GM12864 (cell line): ENCODE results near the gene SPTBN4.

Source experiments
- DNase-seq: peaks from one replicate; pipeline ENCODE4 v3.0.0-alpha.2; 2011; ENCODE audit warnings: low read depth
- H3K4me3 ChIP-seq: 2 replicates; pipeline ENCODE4 v1.5.1; 2011; ENCODE audit warnings: mild to moderate bottlenecking, low read depth, low read length, control low read depth
- TF ChIP-seq, protein P1 (sequence below): IDR thresholded peaks from 2 replicates; pipeline ENCODE4 v1.5.1; 2011; ENCODE audit warnings: low read depth, mild to moderate bottlenecking, moderate library complexity, low read length, control low read depth, inconsistent platforms; ENCODE audit errors: missing control alignments

SPTBN4 gene

GRCh38 chr19:40549007-40549708, 82.4 kb downstream of the SPTBN4 start:
- TF ChIP-seq, protein P1, sequence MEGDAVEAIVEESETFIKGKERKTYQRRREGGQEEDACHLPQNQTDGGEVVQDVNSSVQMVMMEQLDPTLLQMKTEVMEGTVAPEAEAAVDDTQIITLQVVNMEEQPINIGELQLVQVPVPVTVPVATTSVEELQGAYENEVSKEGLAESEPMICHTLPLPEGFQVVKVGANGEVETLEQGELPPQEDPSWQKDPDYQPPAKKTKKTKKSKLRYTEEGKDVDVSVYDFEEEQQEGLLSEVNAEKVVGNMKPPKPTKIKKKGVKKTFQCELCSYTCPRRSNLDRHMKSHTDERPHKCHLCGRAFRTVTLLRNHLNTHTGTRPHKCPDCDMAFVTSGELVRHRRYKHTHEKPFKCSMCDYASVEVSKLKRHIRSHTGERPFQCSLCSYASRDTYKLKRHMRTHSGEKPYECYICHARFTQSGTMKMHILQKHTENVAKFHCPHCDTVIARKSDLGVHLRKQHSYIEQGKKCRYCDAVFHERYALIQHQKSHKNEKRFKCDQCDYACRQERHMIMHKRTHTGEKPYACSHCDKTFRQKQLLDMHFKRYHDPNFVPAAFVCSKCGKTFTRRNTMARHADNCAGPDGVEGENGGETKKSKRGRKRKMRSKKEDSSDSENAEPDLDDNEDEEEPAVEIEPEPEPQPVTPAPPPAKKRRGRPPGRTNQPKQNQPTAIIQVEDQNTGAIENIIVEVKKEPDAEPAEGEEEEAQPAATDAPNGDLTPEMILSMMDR = peak; percentile 55
- H3K4me3 ChIP-seq = no peak overlapping the region
- no peak for DNase-seq

GRCh38 chr19:40550951-40551350, 84.2 kb downstream of the SPTBN4 start:
- TF ChIP-seq, protein P1 = no peak
- no peak for DNase-seq
- H3K4me3 ChIP-seq = no peak overlapping the region

- no peak overlapping the region for H3K4me3 ChIP-seq
- TF ChIP-seq, protein P1 = no peak
- no peak for DNase-seq
These were observed 86.0 kb downstream of the SPTBN4 start for GRCh38 chr19:40552848-40553247.

DNA sequence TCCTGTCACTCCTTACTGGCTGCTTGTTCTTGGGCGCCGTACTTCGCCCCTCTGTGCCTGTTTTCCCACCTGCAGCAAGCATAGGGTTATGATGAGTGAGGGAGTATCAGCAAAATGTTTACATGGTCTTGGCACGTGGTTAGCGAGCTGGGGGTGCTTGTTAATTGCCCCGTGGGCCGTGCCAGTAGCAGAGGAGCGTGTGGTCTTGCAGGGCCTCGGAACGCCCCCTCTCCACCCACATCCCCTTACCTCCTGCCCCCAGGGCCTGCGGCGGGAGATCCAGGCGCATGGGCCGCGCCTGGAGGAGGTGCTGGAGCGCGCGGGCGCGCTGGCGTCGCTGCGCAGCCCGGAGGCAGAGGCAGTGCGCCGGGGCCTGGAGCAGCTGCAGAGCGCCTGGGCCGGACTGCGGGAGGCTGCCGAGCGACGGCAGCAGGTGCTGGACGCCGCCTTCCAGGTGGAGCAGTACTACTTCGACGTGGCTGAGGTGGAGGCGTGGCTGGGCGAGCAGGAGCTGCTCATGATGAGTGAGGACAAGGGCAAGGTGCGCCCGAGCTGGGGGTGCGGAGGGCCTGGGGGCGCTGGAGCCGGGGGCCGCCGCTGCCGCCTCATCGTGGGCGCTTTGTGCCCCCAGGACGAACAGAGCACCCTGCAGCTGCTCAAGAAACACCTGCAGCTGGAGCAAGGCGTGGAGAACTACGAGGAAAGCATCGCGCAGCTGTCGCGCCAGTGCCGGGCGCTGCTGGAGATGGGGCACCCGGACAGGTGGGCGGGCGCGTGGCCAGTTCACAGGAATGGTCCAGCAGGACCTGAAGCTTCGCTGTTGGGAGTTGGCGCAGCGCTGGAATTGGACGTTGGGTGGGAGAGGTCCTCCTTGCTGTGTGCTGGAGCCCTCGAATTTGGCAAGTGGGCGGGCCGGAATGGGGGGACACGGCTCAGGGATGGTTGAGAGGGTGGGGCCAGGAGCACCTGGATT, 87.4 kb downstream of the SPTBN4 start:
- H3K4me3 ChIP-seq = no peak overlapping the region
- TF ChIP-seq, protein P1 = no peak
- DNase-seq = no peak

DNA sequence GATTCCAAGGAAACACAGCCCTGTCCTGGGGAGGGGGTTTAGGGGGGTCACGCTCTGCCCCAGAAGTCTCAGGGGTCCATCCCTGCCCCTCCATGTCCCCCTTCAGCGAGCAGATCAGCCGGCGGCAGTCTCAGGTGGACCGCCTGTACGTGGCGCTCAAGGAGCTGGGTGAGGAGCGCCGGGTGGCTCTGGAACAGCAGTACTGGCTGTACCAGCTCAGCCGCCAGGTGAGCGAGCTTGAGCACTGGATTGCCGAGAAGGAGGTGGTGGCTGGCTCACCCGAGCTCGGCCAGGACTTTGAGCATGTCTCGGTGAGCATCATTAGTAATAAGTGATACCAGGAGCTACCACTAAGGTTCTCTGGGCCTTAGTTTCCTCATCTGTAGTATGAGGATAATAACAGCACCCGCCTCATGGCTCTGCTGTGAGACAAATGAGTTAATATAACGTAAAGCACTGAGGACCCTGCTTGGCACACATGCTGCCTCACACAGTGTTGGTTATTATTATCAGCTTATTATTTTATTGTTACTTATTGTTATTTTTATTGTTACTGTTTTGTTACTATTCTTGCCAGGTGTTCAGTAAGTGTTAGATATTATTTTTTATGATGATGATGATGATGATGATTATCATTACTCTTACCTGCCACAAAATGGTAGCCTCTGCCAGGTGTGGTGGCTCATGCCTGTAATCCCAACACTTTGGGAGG, 89.3 kb downstream of the SPTBN4 start:
- H3K4me3 ChIP-seq = no peak overlapping the region
- no peak for DNase-seq
- TF ChIP-seq, protein P1 = no peak

- no peak for DNase-seq
- no peak overlapping the region for H3K4me3 ChIP-seq
- TF ChIP-seq, protein P1 = no peak
These were observed 90.2 kb downstream of the SPTBN4 start for GRCh38 chr19:40556953-40557530.
